ENCODE data around the gene PIP5K1A. TPM values are rescaled to one million over a fixed set of nuclear protein-coding genes. Genes with fewer than 3 reads are reported as not detected.
"Not testable (repeated sequence)": the region's sequence is repeated elsewhere in the genome, so short reads cannot be mapped to it uniquely, and the experiment has no call there.

Gene PIP5K1A, protein sequence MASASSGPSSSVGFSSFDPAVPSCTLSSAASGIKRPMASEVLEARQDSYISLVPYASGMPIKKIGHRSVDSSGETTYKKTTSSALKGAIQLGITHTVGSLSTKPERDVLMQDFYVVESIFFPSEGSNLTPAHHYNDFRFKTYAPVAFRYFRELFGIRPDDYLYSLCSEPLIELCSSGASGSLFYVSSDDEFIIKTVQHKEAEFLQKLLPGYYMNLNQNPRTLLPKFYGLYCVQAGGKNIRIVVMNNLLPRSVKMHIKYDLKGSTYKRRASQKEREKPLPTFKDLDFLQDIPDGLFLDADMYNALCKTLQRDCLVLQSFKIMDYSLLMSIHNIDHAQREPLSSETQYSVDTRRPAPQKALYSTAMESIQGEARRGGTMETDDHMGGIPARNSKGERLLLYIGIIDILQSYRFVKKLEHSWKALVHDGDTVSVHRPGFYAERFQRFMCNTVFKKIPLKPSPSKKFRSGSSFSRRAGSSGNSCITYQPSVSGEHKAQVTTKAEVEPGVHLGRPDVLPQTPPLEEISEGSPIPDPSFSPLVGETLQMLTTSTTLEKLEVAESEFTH
- 40.7 and 49.6 TPM in 2 replicates for total RNA-seq (2014; rRNA removed; shearing (Covaris generic))
- polyA plus RNA-seq (2015; cell fraction: cytosol; rRNA removed) = 64.3 and 68.0 TPM in 2 replicates
- polyA plus RNA-seq (2015; cell fraction: nucleus; rRNA removed) = 106 and 115 TPM in 2 replicates

DNA sequence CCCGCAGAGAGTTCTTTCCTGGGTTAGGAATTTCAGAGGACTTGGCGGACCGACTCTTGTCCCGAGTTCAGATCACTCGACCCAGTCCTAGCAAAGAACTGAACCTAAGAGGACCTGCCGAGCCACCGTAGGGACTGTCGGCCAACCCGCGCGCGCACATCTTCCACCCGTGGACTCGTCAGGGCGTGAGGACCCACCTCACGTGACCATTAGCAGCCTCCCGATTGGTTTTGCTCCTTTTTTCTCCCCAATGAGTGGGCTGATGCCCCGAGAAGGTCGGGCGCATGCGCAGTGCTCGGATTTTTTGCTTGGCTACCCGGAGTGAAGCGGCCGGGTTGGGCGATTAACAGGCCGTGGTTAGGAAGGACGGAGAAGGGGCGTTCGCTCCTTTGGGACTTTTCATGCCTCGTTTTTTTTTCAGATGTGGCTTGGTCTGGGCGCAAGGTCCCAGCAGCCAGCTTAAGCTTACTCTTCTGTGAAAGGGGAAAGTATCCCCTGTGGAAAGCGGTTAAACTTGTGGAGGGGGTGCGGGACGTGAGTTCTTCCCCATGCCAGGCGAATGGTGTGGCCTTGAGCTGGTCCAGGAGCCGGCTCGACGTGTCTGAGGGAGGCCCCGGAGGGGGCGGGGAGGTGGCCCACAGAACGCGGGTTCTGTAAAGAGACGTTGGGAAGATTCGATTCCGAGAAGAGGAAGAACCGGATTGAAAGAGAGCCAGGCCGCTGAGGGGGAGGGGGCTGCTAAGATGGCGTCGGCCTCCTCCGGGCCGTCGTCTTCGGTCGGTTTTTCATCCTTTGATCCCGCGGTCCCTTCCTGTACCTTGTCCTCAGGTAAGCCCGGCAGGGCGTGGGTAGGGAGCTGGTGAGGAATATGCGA is at the start of gene PIP5K1A:
Gene PIP5K1A, plus strand, starts transcription at position 299 of the 874 bp plus-strand sequence. Its CDS starts 445 bp downstream, at position 744.
- DNase-seq (ENCODE audit: low read depth) = peak; percentile 96

DNA sequence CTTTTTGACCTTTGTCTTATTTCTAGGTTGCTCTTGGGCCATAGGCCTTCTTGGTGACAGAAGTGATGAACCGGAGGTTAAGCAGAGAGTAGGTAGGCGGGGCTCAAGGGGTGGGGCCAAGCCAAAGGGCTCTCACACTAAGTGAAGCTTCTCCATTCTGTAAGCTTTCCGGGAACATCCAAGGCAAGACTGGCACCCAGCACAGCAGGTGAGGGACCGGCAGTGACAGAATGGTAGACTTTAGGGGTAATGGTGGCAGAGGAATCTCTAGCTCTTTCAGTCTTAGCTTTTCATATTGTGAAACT is 41.9 kb upstream of the PIP5K1A start, which contains the start of gene TNFAIP8L2:
Gene TNFAIP8L2, plus strand, starts transcription at position 135 of the 305 bp plus-strand sequence. CDS start 2,049 bp downstream, outside the sequence.
- no peak for DNase-seq (ENCODE audit: low read depth)

DNA sequence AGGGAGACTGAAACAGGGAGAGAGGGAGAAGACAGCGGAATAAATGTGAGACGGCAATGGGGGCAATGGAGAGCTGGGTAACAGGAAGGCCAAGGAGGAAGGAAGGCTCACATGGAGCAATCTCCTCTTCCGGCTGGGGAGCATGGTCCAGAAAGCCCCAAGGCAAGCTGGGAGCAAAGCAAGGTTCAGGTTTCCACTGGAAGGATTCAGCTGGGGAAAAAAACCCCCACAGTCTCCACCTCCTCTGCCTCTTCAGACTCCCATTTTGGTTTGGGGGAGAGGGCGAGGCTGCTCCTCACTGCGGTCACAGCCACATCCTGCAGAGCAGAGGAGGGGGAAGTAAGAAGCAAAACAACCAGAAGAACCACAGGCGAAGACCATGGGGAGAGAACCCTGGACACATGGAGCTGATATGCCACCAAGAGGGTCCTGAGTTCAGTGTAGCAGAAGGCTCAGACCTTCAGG is 41.3 kb upstream of the PIP5K1A start:
- no peak for DNase-seq (ENCODE audit: low read depth)

DNA sequence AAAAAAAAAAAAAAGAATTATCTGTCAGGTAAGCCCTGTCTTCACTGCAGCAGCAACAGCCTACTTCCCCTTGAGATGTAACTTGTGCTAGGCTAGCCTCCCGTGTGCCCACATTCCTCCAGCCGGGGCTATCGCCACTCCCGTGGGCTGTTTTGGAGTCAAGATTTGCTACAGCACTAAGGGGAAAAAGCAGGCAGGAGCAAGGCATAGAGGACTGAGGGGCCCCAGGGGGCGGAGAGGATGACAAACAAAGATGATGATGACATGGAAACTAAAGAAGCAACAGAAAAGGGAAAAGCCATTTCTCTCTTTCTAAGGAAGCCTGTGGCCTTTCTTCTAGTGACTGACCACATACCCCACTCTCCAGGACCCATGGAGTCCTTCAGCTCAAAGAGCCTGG is 40.0 kb upstream of the PIP5K1A start:
- no peak for DNase-seq (ENCODE audit: low read depth)

DNA sequence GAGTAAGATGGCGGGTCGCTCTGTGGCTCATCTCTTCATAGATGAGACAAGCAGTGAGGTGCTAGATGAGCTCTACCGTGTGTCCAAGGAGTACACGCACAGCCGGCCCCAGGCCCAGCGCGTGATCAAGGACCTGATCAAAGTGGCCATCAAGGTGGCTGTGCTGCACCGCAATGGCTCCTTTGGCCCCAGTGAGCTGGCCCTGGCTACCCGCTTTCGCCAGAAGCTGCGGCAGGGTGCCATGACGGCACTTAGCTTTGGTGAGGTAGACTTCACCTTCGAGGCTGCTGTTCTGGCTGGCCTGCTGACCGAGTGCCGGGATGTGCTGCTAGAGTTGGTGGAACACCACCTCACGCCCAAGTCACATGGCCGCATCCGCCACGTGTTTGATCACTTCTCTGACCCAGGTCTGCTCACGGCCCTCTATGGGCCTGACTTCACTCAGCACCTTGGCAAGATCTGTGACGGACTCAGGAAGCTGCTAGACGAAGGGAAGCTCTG is 39.6 kb upstream of the PIP5K1A start:
- DNase-seq (ENCODE audit: low read depth) = no peak

DNA sequence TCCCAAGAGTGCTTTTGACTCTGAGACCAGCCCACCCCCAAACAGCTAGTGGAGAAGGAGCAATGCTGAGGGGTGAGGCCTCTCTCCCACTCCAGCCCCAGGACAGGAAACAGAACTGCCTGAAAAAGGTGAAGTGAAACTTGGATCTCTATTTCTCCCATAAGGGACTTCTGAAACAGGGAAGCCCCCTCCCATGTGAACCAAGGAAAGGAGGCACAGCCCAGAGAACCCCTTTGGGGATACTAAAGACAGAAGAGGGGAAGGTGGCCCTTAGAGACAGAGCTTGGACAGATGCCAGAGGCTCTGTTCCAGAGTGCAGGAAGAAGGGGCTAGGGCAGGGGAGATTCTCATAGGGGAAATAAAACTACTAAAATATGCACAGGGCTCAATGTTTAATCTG is 39.0 kb upstream of the PIP5K1A start:
- no peak for DNase-seq (ENCODE audit: low read depth)

DNA sequence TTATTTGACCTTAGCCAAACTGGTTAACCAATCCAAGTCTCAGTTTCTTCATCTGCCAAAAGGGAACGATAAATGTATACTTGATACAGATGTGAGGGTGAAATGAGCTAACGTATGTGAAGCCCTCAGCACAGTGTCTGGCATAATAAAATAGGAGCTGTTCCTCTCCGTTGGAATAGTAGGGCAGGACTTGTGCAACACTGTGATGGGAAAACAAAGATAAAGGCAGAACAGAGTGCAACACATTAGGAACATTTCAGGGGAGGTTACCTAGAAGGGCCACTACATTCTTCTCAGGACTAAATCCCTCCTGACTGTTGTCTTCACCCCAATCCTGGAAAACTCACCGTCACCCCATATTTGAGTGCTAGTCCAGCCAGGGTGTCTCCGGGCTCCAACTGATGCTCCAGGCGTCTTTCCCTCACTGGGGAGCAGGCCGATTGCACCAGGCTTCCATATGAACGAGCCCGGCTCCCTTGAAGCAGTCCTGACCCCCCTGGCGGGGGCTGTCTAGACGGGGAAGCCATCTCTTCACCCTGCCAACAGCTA is 33.5 kb upstream of the PIP5K1A start:
- no peak for DNase-seq (ENCODE audit: low read depth)

DNA sequence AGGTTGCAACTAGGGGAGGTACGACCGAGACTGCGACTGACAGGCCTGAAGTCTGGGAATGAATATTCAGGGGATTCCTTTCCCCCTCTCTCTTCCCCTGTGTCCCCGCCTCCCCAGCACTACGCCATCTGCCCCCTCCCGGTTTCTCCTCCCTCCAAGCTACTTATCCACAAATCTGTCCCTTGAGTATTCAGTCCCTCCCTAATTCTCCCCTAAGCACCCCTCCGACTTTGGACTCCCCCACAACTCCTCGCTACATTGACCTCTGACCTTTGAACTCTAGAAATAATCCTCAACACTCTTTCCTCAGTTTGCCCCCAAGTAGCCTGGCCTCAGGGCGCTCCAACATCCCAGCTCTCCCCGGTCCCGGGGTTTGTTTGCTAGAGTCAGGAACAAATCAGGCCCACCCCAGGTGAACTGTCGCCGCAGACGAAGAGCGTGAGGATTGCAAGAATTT is 33.0 kb upstream of the PIP5K1A start:
- peak; percentile 17 for DNase-seq (ENCODE audit: low read depth)

DNA sequence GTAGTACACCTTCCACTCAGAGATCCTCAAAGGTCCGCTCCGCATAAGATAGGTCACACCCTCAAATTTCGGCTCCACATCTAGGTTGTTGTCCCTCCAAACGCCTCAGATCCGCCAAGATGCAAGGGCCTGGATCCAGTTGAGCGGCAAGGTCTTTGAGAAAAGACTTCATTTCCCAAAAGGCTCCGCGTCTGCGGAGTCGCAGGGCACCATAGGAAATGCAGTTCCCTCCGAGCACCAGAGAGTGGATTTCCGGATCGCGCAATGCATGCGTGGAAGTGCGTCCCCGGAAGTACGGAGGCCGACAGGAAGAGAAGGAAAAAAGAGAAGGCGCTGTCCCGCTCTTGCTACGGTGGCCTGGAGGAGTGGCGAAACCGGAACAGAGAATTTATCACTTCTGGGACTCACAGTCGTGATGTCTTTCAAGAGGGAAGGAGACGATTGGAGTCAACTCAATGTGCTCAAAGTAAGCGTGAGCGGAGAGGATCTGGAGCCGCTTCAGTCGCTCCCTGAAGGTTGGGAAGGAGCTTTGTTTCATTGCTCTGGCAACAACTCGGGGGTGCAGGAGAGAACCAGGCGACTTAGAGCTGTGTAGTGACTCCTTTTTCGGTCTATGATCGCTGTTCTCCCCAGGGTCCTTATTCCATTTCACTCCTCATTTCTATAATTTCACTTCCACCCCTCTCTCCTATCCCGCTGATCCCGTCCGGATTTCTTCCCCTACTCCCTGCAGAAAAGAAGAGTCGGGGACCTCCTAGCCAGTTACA is 32.4 kb upstream of the PIP5K1A start, which contains the start of the genes LYSMD1 and SCNM1:
Gene LYSMD1, minus strand, starts transcription at position 165 of the 767 bp plus-strand sequence. CDS start 644 bp downstream, outside the sequence.
Gene SCNM1, plus strand, starts transcription at position 407 of the 767 bp plus-strand sequence. Its CDS starts 9 bp downstream, at position 416.
- peak; percentile 97 for DNase-seq (ENCODE audit: low read depth)

DNA sequence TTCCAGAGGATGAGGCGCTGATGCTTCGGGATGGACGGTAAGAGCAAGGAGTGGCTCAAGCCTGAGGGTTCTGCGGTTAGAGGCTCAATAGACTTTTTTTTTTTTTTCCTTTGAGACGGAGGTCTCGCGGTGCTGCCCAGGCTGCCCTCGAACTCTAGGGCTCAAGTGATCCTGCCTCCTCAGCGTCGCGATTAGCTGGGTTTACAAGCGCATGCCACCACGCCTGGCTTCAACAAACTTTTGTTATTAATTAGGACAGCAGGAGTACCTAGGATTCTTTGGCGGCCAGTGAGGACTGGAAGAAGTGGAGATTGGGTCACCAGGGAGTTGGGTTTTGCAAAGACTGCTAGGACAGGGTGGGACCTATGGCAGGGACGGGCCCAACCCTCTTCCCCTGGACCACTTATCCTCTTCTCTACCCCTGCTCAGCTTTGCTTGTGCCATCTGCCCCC is 31.8 kb upstream of the PIP5K1A start:
- DNase-seq (ENCODE audit: low read depth) = peak; percentile 74

DNA sequence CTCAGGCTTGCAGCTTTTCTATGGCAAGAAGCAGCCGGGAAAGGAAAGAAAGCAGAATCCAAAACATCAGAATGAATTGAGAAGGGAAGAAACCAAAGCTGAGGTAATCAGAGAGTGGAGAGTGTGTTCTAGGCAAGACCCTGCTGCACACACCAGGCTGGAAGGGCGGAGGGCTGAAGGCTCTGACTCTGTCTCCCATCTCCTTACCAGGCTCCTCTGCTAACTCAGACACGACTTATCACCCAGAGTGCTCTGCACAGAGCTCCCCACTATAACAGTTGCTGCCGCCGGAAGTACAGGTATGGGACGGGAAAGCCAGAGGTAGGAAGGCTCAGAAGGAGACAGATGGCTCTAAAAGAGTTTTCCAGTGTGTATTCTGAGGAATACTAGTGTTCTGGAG is 31.2 kb upstream of the PIP5K1A start:
- DNase-seq (ENCODE audit: low read depth) = no peak

DNA sequence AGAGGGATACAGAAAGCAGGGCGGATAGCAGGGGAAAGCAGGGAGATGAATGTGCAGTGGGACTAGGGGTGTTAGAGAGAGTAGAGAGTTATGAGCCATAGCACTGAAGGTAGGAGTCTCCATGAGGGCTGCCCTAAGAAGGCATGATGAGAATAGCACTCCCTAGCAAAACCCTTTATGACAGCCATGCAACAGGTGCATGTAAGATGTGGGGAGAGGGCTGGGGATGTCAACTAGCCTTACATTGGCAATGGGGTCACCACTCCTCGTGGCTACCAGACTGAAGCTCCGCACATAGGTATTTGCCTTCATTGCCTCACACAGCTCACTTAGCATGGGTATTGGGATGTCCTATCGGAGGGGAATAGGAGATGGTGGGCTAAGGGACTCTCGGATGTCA is 27.2 kb upstream of the PIP5K1A start:
- DNase-seq (ENCODE audit: low read depth) = no peak

DNA sequence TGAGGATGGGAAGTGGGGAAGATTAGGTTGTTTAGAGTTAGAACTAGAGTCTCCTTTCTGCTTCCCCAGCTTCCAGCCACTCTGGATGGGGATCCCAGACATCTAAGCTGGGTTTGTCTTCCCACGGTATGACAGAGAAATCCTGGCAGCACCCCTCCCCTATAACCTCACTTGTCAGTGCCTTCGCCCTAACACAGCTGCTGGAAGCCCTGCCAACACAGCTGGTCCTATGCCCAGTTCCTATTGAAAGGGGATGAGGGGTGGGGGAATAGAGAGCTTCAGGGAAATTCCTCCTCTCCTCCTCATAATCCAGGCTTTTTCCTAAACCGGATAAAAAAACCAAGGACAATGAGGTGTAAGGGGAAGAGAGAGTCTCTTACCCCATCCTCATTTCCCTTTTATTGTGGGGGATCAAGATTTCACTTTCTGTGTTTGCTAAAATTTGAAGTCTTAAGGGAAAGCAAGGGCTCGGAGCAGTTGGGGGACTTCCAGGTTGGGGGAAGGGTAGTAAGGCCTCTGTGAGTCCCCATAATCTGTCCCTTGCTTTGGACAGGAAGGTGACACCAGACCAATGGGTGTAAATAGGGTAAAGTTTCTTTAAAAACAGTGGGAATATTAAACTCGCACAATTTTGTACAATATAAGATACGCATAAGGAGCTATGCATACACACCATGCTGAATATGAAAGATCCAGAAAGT is 23.2 kb upstream of the PIP5K1A start:
- no peak for DNase-seq (ENCODE audit: low read depth)

DNA sequence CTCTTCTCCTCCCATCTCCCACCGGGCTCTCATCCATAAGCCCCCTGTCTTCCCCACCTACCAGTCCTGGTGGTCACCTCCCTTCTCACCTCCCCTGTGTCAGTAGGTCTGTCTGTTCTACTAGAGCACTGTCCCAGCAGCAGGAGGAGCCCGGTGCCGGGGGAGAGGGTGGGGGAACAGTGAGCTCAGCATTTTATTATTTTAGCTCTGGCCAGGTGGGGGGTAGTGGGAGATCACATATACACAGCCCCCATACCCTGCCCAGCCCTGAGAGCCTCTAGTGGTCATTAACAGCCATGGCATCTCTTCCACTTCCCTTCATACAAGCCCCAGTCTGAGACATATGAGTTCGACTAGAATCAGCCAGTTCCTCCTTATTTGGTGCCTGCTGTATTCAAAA is 22.5 kb upstream of the PIP5K1A start, which contains the start of gene TMOD4:
Gene TMOD4, minus strand, starts transcription at position 119 of the 400 bp plus-strand sequence. CDS start 1,106 bp downstream, outside the sequence.
- DNase-seq (ENCODE audit: low read depth) = no peak

DNA sequence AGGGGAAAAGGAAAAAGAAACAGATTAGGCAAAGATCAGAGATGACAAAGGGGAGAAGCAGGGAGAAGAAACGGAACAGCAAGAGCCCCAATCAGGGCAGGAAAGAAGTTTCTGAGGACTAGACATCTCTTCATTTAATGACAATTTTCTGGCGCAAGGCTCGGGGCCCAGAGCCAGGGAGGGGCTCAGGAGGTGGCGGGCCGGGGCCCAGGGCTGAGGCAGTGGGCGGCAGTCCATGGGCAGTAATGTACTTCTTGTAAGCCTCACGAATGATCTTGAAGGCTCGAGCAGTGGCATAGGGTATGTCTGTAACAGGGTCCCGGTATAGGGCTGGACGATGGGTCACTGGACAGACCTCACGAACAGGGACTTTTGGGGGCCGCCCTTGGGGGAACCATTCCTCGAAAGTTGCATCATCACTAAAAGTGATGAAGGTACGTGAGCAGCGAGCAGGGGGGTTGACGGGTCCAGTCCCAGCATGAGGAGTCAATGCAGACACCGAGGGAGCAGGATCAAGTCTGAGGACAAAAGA is 21.8 kb upstream of the PIP5K1A start:
- DNase-seq (ENCODE audit: low read depth) = no peak

DNA sequence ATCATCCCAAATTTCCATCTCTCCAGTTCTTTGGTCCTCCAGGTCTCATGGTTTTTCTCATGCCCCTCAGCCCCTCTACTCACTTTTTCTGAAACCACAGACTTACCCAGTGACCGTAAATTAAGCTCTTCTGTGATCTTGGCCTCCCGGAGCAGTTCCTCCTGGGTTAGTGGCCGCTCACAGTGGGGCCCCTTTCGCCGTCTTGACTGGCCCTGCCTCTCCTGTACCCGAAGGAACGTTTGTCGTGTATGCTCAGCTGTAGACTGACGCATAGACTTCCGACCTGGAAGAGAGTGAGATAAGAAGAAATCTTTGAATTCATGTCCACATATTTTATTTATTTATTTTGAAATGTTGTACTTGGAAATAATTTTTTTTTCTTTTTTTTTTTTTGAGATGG is 14.1 kb upstream of the PIP5K1A start:
- DNase-seq (ENCODE audit: low read depth) = no peak

DNA sequence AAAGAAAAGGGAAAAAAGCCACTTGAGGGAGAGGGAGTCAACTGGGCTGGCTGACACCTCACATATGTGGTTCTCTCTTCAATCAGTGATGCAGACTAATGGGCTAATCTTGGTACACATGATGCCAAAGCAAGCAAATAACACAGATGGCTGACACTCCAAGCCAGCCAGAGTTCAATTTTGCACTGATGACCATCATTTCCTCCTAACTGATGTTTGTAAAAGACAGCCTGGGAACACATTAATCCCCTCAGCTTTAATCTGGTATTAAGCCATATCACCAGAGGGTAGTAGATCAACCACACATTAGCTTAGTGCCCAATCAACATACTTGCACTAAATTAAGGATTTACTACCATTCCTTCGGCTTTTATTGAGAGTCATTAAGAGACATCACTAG is 11.1 kb upstream of the PIP5K1A start:
- DNase-seq (ENCODE audit: low read depth) = no peak

DNA sequence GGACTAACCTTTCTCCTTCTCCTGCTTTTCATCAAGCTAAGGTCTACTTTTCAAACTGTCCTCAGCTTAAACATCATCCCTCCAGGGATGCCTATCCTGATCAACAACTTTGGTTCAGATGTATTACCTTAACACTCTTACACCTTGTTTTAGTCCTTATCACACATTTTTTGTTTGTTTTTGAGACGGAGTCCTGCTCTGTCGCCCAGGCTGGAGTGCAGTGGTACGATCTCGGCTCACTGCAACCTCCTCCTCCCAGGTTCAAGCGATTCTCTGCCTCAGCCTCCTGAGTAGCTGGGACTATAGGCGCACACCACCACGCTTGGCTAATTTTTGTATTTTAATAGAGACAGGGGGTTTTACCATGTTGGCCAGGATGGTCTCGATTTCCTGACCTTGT is 9.7 kb upstream of the PIP5K1A start:
- DNase-seq (ENCODE audit: low read depth) = not testable (repeated sequence)

Measured in HT1080 (cell line).